Glutamatergic neuron (in vitro differentiated cells): ENCODE data around the gene SMOC2. TPM values are rescaled to one million over a fixed set of nuclear protein-coding genes. Genes with fewer than 3 reads are reported as not detected.
"Not testable (repeated sequence)": the region's sequence is repeated elsewhere in the genome, so short reads cannot be mapped to it uniquely, and the experiment has no call there.

ENCODE experiments used
- DNase-seq: peaks from one replicate; pipeline ENCODE4 v3.0.0; 2022
- H3K27ac Mint-ChIP-seq: one replicate; pipeline ENCODE4 v1.8.0; 2020; ENCODE audit warnings: mild to moderate bottlenecking, mixed read lengths, inconsistent platforms; ENCODE audit not compliant: unreplicated experiment
- H3K27me3 Mint-ChIP-seq: one replicate; pipeline ENCODE4 v1.8.0; 2020; ENCODE audit warnings: mild to moderate bottlenecking, moderate library complexity, mixed read lengths, inconsistent platforms; ENCODE audit not compliant: unreplicated experiment
- H3K36me3 Mint-ChIP-seq: one replicate; pipeline ENCODE4 v1.8.0; 2020; ENCODE audit warnings: mild to moderate bottlenecking, mixed read lengths, inconsistent platforms; ENCODE audit not compliant: unreplicated experiment
- H3K4me1 Mint-ChIP-seq: one replicate; pipeline ENCODE4 v1.8.0; 2020; ENCODE audit warnings: mild to moderate bottlenecking, low read depth, mixed read lengths, inconsistent platforms; ENCODE audit not compliant: unreplicated experiment
- H3K4me3 Mint-ChIP-seq: one replicate; pipeline ENCODE4 v1.8.0; 2020; ENCODE audit warnings: mild to moderate bottlenecking, mixed read lengths, inconsistent platforms; ENCODE audit not compliant: unreplicated experiment
- H3K9me3 Mint-ChIP-seq: one replicate; pipeline ENCODE4 v1.8.0; 2020; ENCODE audit warnings: mild to moderate bottlenecking, moderate library complexity, mixed read lengths, inconsistent platforms; ENCODE audit not compliant: unreplicated experiment
- total RNA-seq: library from RNA; stranded (reverse); fragmentation: NEBNext Ultra II Directional; extraction: Animal tissue kit (Norgen Biotek cat#: 25700); gene quantifications from one replicate; pipeline ENCODE4 v1.2.1, GENCODE V29; 2021; ENCODE audit not compliant: unreplicated experiment
- TF ChIP-seq, protein P1 (sequence below): fragments of 200-600 bp; sonication (generic); IDR thresholded peaks from one replicate; pipeline ENCODE4 v1.5.0; 2021; ENCODE audit not compliant: partially characterized antibody, unreplicated experiment

Gene SMOC2
- total RNA-seq, 1 donor from 2014 or later, result 0.44 TPM

DNA sequence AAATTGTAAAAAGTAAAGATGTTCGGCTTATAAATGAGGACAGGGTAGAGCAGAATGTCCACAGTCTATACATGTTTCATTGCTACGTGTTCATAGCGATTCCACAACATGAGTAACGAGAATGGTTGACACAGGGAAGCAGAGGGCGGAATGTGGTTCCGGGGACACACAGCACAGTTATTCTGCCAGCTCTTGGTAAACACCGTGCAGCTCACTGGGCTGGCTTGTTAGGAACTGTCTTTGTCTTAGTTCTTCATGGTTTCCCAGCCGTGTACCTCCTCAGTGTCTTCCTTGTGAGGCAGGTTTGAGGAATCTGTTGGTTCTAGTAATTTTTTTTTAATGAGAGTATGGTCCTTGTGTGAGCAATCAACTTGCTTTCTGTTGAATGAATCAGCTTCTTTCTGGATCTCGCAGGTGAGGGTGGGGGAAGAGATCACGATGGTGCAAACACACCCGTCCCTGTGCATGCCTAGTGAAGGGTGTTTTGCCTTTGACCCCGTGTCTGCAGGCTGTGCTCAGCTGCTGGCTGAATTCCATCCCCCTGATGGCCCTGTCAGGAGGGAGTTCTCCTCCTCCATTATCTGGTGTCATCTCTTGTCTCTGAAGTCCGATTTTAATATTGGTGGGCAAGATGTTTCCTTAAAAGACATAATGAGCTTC, 168.2 kb downstream of the SMOC2 start:
- TF ChIP-seq, protein P1, sequence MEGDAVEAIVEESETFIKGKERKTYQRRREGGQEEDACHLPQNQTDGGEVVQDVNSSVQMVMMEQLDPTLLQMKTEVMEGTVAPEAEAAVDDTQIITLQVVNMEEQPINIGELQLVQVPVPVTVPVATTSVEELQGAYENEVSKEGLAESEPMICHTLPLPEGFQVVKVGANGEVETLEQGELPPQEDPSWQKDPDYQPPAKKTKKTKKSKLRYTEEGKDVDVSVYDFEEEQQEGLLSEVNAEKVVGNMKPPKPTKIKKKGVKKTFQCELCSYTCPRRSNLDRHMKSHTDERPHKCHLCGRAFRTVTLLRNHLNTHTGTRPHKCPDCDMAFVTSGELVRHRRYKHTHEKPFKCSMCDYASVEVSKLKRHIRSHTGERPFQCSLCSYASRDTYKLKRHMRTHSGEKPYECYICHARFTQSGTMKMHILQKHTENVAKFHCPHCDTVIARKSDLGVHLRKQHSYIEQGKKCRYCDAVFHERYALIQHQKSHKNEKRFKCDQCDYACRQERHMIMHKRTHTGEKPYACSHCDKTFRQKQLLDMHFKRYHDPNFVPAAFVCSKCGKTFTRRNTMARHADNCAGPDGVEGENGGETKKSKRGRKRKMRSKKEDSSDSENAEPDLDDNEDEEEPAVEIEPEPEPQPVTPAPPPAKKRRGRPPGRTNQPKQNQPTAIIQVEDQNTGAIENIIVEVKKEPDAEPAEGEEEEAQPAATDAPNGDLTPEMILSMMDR, result no peak
- DNase-seq, result no peak
- Mint-ChIP-seq H3K36me3 (no peaks in the 10 kb centered on the region), H3K4me3 (no peak overlapping the region), H3K27ac (no peak overlapping the region), H3K9me3 (peaks cover 3% of the 10 kb centered on the region), H3K27me3 (peaks cover 10% of the 10 kb centered on the region), H3K4me1 (peaks cover 25% of the 10 kb centered on the region)

DNA sequence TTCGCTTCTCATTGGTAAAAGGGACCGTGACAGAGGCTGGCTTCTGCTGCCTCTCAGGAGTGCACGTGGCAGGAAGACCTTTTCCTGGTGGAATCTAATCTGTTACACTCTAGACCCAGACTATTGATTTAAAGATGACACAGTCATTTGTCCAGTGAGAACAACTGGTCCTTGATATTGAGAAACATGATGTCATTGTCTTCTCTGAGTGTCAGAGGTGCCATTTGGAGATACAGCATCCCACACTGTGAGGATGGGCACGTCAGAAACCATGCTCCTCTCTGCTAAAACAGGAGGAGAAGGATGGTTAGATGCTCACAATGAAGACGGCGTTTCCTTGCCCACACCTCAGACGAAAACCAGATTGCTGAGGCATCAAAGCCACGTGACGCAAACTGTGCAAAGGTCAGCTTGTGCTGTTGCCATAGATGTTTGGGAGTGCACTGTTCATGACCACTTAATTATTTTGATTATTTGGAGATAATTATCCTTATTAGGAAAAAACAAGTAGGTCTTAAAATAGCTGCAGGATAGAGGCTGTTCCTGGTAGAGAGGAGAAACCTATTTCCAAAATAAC, 169.0 kb downstream of the SMOC2 start:
- no peak for DNase-seq
- Mint-ChIP-seq H3K36me3 (no peaks in the 10 kb centered on the region), H3K4me1 (peaks cover 25% of the 10 kb centered on the region), H3K4me3 (no peak overlapping the region), H3K27ac (no peak overlapping the region), H3K27me3 (peaks cover 8% of the 10 kb centered on the region), H3K9me3 (peaks cover 3% of the 10 kb centered on the region)
- TF ChIP-seq, protein P1, result no peak

DNA sequence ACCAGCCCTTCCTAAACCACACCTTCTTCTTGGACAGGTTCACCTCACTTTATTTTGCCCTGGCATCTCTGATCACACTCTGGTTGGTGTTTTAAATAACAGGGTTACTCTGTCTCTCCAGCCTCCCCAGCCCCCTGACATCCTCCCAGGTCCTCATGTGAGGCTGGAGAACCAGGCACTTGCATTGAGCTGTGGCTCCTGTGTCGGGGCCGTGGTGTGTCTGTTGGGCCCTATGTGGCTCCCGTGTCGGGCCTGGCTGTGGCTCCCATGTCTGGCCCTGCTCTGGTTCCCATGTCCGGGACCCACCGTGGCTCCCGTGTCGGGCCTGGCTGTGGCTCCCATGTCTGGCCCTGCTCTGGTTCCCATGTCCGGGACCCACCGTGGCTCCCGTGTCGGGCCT, 170.0 kb downstream of the SMOC2 start:
- not testable (repeated sequence) for H3K36me3 Mint-ChIP-seq
- peaks cover 23% of the 10 kb centered on the region for H3K4me1 Mint-ChIP-seq

GRCh38 chr6:168611691-168612090, 170.7 kb downstream of the SMOC2 start:
- Mint-ChIP-seq H3K9me3 (peaks cover 3% of the 10 kb centered on the region), H3K27me3 (peaks cover 11% of the 10 kb centered on the region), H3K27ac (no peak overlapping the region), H3K36me3 (peaks cover 7% of the 10 kb centered on the region), H3K4me3 (no peak overlapping the region), H3K4me1 (peaks cover 24% of the 10 kb centered on the region)
- DNase-seq, result no peak
- TF ChIP-seq, protein P1, result no peak

More for the DNA sequence above, 170.0 kb downstream of the SMOC2 start:
- not testable (repeated sequence) for H3K4me3 Mint-ChIP-seq, H3K27ac Mint-ChIP-seq, DNase-seq, H3K9me3 Mint-ChIP-seq
- peaks cover 11% of the 10 kb centered on the region for H3K27me3 Mint-ChIP-seq

GRCh38 chr6:168612586-168612985, 171.6 kb downstream of the SMOC2 start:
- H3K27ac Mint-ChIP-seq, result no peak overlapping the region
- no peak overlapping the region for H3K4me3 Mint-ChIP-seq
- peaks cover 20% of the 10 kb centered on the region for H3K4me1 Mint-ChIP-seq
- no peak for DNase-seq
- TF ChIP-seq, protein P1, result no peak
- H3K27me3 Mint-ChIP-seq, result peaks cover 11% of the 10 kb centered on the region
- H3K9me3 Mint-ChIP-seq, result peaks cover 3% of the 10 kb centered on the region
- H3K36me3 Mint-ChIP-seq, result peaks cover 7% of the 10 kb centered on the region
